Hepatocyte (in vitro differentiated cells): ENCODE data around the gene FNDC3B. TPM values are rescaled to one million over a fixed set of nuclear protein-coding genes. Genes with fewer than 3 reads are reported as not detected.

ENCODE experiments used
- DNase-seq: peaks from one replicate; pipeline ENCODE4 v3.0.0-alpha.2; 2016; ENCODE audit warnings: low spot score
- H2AFZ ChIP-seq: fragments of 200-600 bp; sonication (generic); 2 replicates; pipeline ENCODE4 v1.6.0; 2016; ENCODE audit warnings: antibody characterized with exemption, mild to moderate bottlenecking
- H3K27ac ChIP-seq: fragments of 200-600 bp; sonication (generic); 2 replicates; pipeline ENCODE4 v1.5.1; 2016; ENCODE audit warnings: mild to moderate bottlenecking
- H3K27me3 ChIP-seq: fragments of 200-600 bp; sonication (generic); 2 replicates; pipeline ENCODE4 v1.6.1; 2016
- H3K36me3 ChIP-seq: fragments of 200-600 bp; sonication (generic); replicated peaks from 2 replicates; pipeline ENCODE4 v1.5.1; 2016; ENCODE audit warnings: low read depth; ENCODE audit not compliant: insufficient read depth
- H3K4me1 ChIP-seq: fragments of 200-600 bp; sonication (generic); 2 replicates; pipeline ENCODE4 v1.5.1; 2016; ENCODE audit warnings: mild to moderate bottlenecking, moderate library complexity; ENCODE audit not compliant: insufficient read depth
- H3K4me2 ChIP-seq: fragments of 200-600 bp; sonication (generic); 2 replicates; pipeline ENCODE4 v1.6.0; 2016
- H3K4me3 ChIP-seq: fragments of 200-600 bp; sonication (generic); 2 replicates; pipeline ENCODE4 v1.5.1; 2016; ENCODE audit warnings: mild to moderate bottlenecking
- H3K79me2 ChIP-seq: fragments of 200-600 bp; sonication (generic); 2 replicates; pipeline ENCODE4 v1.6.0; 2017; ENCODE audit warnings: mild to moderate bottlenecking
- H3K9me2 ChIP-seq: fragments of 200-600 bp; sonication (generic); replicated peaks from 2 replicates; pipeline ENCODE4 v1.6.0; 2017; ENCODE audit warnings: mild to moderate bottlenecking; ENCODE audit not compliant: insufficient read depth
- H3K9me3 ChIP-seq: fragments of 200-600 bp; sonication (generic); 2 replicates; pipeline ENCODE4 v1.5.1; 2016; ENCODE audit warnings: low read depth, mild to moderate bottlenecking
- H4K20me1 ChIP-seq: fragments of 200-600 bp; sonication (generic); 2 replicates; pipeline ENCODE4 v1.6.0; 2016; ENCODE audit warnings: mild to moderate bottlenecking; ENCODE audit not compliant: insufficient read depth, poor library complexity, severe bottlenecking
- EZH2 ChIP-seq: fragments of 200-600 bp; sonication (generic); IDR thresholded peaks from 2 replicates; pipeline ENCODE4 v1.6.1; 2016; ENCODE audit warnings: antibody characterized with exemption, mild to moderate bottlenecking, borderline replicate concordance
- EZH2phosphoT487 ChIP-seq: fragments of 200-600 bp; sonication (generic); IDR thresholded peaks from one replicate; pipeline ENCODE4 v1.6.1; 2018; ENCODE audit warnings: antibody characterized with exemption, mild to moderate bottlenecking, low read depth, moderate library complexity; ENCODE audit not compliant: unreplicated experiment, severe bottlenecking
- WGBS: methylation state at CpG from one replicate; pipeline ENCODE4 v1.1.6; 2016; ENCODE audit warnings: low lambda C conversion rate; ENCODE audit errors: missing lambda C conversion rate; 5-methylcytosine and 5-hydroxymethylcytosine counted together
- polyA plus RNA-seq: library from polyadenylated mRNA; unstranded; fragments of >200 nt; fragmentation: Nextera tagmentation; extraction: Ambion mirVana; gene quantifications from 2 replicates; pipeline ENCODE4 v1.2.1, GENCODE V29; 2016
- total RNA-seq: library from RNA; depleted of rRNA; stranded (reverse); fragments of >200 nt; gene quantifications from 2 replicates; pipeline ENCODE4 v1.2.3, GENCODE V29; 2014
- TF ChIP-seq, protein P1 (sequence below): fragments of 200-600 bp; sonication (generic); IDR thresholded peaks from 2 replicates; pipeline ENCODE4 v1.5.1; 2016; ENCODE audit warnings: antibody characterized with exemption, mild to moderate bottlenecking; ENCODE audit not compliant: poor library complexity

FNDC3B gene
- total and polyA plus RNA-seq, 2 experiments from 2014 or later = 61.2 to 113 TPM

DNA sequence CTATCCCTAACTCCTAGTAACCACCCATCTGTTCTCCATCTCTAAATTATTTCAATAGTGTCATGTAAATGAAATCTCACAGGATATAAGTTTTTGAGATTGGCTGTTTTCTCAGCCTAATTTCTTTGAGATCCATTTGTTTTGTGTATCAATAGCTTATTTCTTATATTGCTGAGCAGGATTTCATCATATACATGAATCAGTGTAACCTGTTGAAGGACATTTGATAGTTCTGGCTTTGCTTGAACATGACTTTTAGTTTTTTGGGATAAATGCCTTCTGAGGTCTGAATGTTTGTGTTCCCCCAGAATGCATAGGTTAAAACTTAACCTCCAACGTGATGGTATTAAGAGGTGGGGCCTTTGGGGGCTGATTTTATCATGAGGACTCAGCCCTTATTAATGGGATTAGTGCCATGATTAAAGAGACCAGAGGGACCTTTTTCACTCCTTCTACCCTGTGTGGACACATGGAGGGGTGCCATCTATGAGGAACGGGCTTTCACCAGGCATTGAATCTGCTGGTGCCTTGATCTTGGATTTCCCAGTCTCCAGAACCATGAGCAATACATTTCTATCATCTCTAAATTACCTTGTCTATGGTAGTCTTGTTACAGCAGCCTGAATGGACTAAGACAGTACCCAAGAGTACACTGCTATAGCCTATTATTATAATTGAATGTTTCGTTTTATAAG lies 118.3 kb downstream of the FNDC3B start:
- Histone ChIP-seq H3K9me2 (no peaks in the 10 kb centered on the region), H3K4me3 (no peak overlapping the region), H3K4me1 (peaks cover 28% of the 10 kb centered on the region), H3K4me2 (no peak overlapping the region), H3K36me3 (no peaks in the 10 kb centered on the region), H4K20me1 (peaks cover 5% of the 10 kb centered on the region), H3K9me3 (no peaks in the 10 kb centered on the region), H2AFZ (no peak overlapping the region), H3K27me3 (no peaks in the 10 kb centered on the region), H3K79me2 (peaks cover 86% of the 10 kb centered on the region), H3K27ac (no peak overlapping the region)
- TF ChIP-seq, protein P1, sequence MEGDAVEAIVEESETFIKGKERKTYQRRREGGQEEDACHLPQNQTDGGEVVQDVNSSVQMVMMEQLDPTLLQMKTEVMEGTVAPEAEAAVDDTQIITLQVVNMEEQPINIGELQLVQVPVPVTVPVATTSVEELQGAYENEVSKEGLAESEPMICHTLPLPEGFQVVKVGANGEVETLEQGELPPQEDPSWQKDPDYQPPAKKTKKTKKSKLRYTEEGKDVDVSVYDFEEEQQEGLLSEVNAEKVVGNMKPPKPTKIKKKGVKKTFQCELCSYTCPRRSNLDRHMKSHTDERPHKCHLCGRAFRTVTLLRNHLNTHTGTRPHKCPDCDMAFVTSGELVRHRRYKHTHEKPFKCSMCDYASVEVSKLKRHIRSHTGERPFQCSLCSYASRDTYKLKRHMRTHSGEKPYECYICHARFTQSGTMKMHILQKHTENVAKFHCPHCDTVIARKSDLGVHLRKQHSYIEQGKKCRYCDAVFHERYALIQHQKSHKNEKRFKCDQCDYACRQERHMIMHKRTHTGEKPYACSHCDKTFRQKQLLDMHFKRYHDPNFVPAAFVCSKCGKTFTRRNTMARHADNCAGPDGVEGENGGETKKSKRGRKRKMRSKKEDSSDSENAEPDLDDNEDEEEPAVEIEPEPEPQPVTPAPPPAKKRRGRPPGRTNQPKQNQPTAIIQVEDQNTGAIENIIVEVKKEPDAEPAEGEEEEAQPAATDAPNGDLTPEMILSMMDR = no peak
- no peak for TF ChIP-seq EZH2
- TF ChIP-seq EZH2phosphoT487 = no peak
- DNase-seq = no peak
- 94% methylated on average over 3 of the region's 3 CpGs for WGBS

DNA sequence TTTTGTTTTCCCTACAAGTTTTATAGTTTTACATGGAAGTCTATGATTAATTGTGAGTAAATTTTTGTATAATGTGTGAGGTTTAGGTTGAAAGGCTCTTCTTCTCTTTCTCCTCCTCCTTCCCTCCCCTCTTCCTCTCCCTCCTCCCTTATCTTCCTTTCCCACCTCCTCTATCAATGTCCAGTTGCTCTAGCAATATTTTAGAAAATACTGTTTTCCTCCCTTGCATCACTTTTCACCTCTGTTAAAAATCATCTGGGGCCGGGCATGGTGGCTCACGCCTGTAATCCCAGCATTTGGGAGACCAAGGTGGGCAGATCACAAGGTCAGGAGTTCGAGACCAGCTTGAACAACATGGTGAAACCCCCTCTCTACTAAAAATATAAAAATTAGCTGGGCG lies 119.4 kb downstream of the FNDC3B start:
- H3K9me3 ChIP-seq = no peaks in the 10 kb centered on the region
- H3K9me2 ChIP-seq = no peaks in the 10 kb centered on the region
- H3K4me3 ChIP-seq = no peak overlapping the region
- H3K4me2 ChIP-seq = no peak overlapping the region
- H3K36me3 ChIP-seq = no peaks in the 10 kb centered on the region
- WGBS = 92% methylated on average over 4 of the region's 4 CpGs
- H4K20me1 ChIP-seq = peaks cover 5% of the 10 kb centered on the region
- H3K27ac ChIP-seq = no peak overlapping the region
- peaks cover 93% of the 10 kb centered on the region for H3K79me2 ChIP-seq
- no peak for DNase-seq
- no peaks in the 10 kb centered on the region for H3K27me3 ChIP-seq
- no peak overlapping the region for H2AFZ ChIP-seq
- H3K4me1 ChIP-seq = peaks cover 17% of the 10 kb centered on the region
- TF ChIP-seq EZH2 (no peak), EZH2phosphoT487 (no peak)
- TF ChIP-seq, protein P1 = no peak

DNA sequence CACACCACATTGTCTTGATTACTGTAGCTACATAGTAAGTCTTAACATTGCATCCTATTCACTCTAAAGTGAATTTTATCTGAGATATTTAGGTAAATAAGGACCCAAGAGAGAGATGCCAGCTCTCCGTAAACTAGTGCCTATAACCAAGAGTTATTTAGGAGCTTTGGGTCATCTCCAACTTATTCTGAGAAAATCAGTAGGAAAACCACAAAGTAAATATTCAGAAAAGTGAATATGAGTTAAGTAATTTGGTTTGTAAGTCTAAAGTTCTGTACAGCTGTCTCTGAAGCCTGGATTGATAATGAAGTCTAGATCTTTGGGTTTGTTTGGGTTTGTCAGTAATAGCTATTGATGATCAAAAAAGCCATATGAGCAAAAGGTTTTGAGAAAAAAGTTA lies 120.0 kb downstream of the FNDC3B start:
- no peak for DNase-seq
- no peak for TF ChIP-seq EZH2
- TF ChIP-seq EZH2phosphoT487 = no peak
- TF ChIP-seq, protein P1 = no peak
- Histone ChIP-seq H3K4me2 (no peak overlapping the region), H3K9me3 (no peaks in the 10 kb centered on the region), H3K36me3 (no peaks in the 10 kb centered on the region), H3K4me3 (no peak overlapping the region), H3K27me3 (no peaks in the 10 kb centered on the region), H4K20me1 (peaks cover 5% of the 10 kb centered on the region), H3K9me2 (no peaks in the 10 kb centered on the region), H2AFZ (no peak overlapping the region), H3K79me2 (peaks cover 98% of the 10 kb centered on the region), H3K27ac (no peak overlapping the region), H3K4me1 (peaks cover 15% of the 10 kb centered on the region)
- WGBS = 74% methylated on average over 1 of the region's 1 CpG
